Mesenchymal stem cell (in vitro differentiated cells and primary cell): Measurements from ENCODE around the gene TIMM13. TPM values are rescaled to one million over a fixed set of nuclear protein-coding genes. Genes with fewer than 3 reads are reported as not detected.

Source experiments
- DNase-seq: peaks from one replicate; pipeline ENCODE4 v3.0.0-alpha.2; 2013
- H2AFZ ChIP-seq: one replicate; pipeline ENCODE4 v1.6.1; 2013; ENCODE audit warnings: low read depth, mild to moderate bottlenecking, control low read depth, inconsistent platforms, low read length, moderate library complexity
- H2AK5ac ChIP-seq: 2 replicates; pipeline ENCODE4 v1.6.1; 2013; ENCODE audit warnings: low read length, moderate library complexity, mild to moderate bottlenecking, inconsistent platforms; ENCODE audit not compliant: severe bottlenecking
- H2BK120ac ChIP-seq: one replicate; pipeline ENCODE4 v1.6.1; 2013; ENCODE audit warnings: low read depth, mild to moderate bottlenecking, inconsistent platforms, low read length, moderate library complexity
- H2BK12ac ChIP-seq, 2 experiments: one replicate each; pipeline ENCODE4 v1.6.1; 2013; ENCODE audit warnings: inconsistent platforms in 2 of 2, low read length in 2 of 2, mild to moderate bottlenecking in 2 of 2, moderate library complexity in 2 of 2, control low read depth in 1 of 2
- H2BK15ac ChIP-seq: one replicate; pipeline ENCODE4 v1.6.1; 2013; ENCODE audit warnings: mild to moderate bottlenecking, low read depth, inconsistent platforms; ENCODE audit not compliant: poor library complexity, severe bottlenecking
- H2BK5ac ChIP-seq: 2 replicates; pipeline ENCODE4 v1.6.1; 2013; ENCODE audit warnings: low read depth, mild to moderate bottlenecking, low read length, control low read depth, inconsistent platforms; ENCODE audit not compliant: poor library complexity, severe bottlenecking
- H3K14ac ChIP-seq, 2 experiments: one replicate each; pipeline ENCODE4 v1.6.1; 2013; ENCODE audit warnings: inconsistent platforms in 2 of 2, low read length in 2 of 2, control low read depth in 1 of 2, mild to moderate bottlenecking in 1 of 2, moderate library complexity in 1 of 2
- H3K18ac ChIP-seq, 2 experiments: one replicate each; pipeline ENCODE4 v1.6.1; 2013; ENCODE audit warnings: inconsistent platforms in 2 of 2, low read length in 2 of 2, control low read depth in 1 of 2, low read depth in 1 of 2, mild to moderate bottlenecking in 1 of 2
- H3K23ac ChIP-seq, 2 experiments: one replicate each; pipeline ENCODE4 v1.6.1; 2013; ENCODE audit warnings: inconsistent platforms in 2 of 2, low read length in 2 of 2, mild to moderate bottlenecking in 2 of 2, moderate library complexity in 2 of 2, control low read depth in 1 of 2
- H3K27ac ChIP-seq: 2 replicates; pipeline ENCODE4 v1.5.1; 2013; ENCODE audit warnings: mild to moderate bottlenecking, moderate library complexity, low read length, control low read depth, inconsistent platforms; ENCODE audit not compliant: poor library complexity, severe bottlenecking
- H3K27me3 ChIP-seq, 2 experiments: 2 replicates each; pipeline versions ENCODE4 v1.6.1 to v1.7.0; 2013; ENCODE audit warnings: low read length in 2 of 2, mild to moderate bottlenecking in 2 of 2, moderate library complexity in 2 of 2, control low read depth in 1 of 2, inconsistent platforms in 1 of 2; ENCODE audit not compliant: control insufficient read depth in 1 of 2, insufficient read depth in 1 of 2
- H3K36me3 ChIP-seq, 2 experiments: 2 replicates each; pipeline versions ENCODE4 v1.6.1 to v1.7.0; 2013; ENCODE audit warnings: low read length in 2 of 2, control low read depth in 1 of 2, inconsistent platforms in 1 of 2, low read depth in 1 of 2, mild to moderate bottlenecking in 1 of 2; ENCODE audit not compliant: insufficient read depth in 2 of 2, control insufficient read depth in 1 of 2
- H3K4ac ChIP-seq, 2 experiments: one replicate each; pipeline ENCODE4 v1.6.1; 2013; ENCODE audit warnings: inconsistent platforms in 2 of 2, low read length in 2 of 2, mild to moderate bottlenecking in 2 of 2, moderate library complexity in 2 of 2, control low read depth in 1 of 2, low read depth in 1 of 2
- H3K4me1 ChIP-seq: 2 replicates; pipeline ENCODE4 v1.6.1; 2013; ENCODE audit warnings: low read depth, low read length, control low read depth; ENCODE audit not compliant: control insufficient read depth, insufficient read depth
- H3K4me2 ChIP-seq: 2 replicates; pipeline ENCODE4 v1.6.1; 2013; ENCODE audit warnings: low read length, mild to moderate bottlenecking, inconsistent platforms; ENCODE audit not compliant: poor library complexity, severe bottlenecking
- H3K4me3 ChIP-seq, 2 experiments: 2 replicates each; pipeline versions ENCODE4 v1.5.1 to v1.7.0; 2013; ENCODE audit warnings: low read length in 2 of 2, mild to moderate bottlenecking in 2 of 2, control low read depth in 1 of 2, low read depth in 1 of 2; ENCODE audit not compliant: insufficient read depth in 1 of 2
- H3K79me1 ChIP-seq: replicated peaks from 2 replicates; pipeline ENCODE4 v1.6.1; 2013; ENCODE audit warnings: mild to moderate bottlenecking, control low read depth, low read length, inconsistent platforms; ENCODE audit not compliant: poor library complexity, severe bottlenecking
- H3K9ac ChIP-seq: 2 replicates; pipeline ENCODE4 v1.7.0; 2013; ENCODE audit warnings: mild to moderate bottlenecking, low read length, moderate library complexity
- H3K9me3 ChIP-seq: 2 replicates; pipeline ENCODE4 v1.7.0; 2013; ENCODE audit warnings: mild to moderate bottlenecking, low read length; ENCODE audit not compliant: control insufficient read depth
- H4K8ac ChIP-seq: one replicate; pipeline ENCODE4 v1.6.1; 2013; ENCODE audit warnings: inconsistent platforms, mild to moderate bottlenecking, low read length, moderate library complexity
- H4K91ac ChIP-seq: one replicate; pipeline ENCODE4 v1.6.1; 2013; ENCODE audit warnings: mild to moderate bottlenecking, low read length, inconsistent platforms
- WGBS: methylation state at CpG from one replicate; pipeline ENCODE4 v1.1.7; 2013; ENCODE audit warnings: mixed read lengths; 5-methylcytosine and 5-hydroxymethylcytosine counted together
- polyA plus RNA-seq, 2 experiments: library from polyadenylated mRNA; stranded (reverse); fragments of 200-250 nt; gene quantifications; one replicate each; pipeline ENCODE4 v1.2.3, GENCODE V29; 2013

TIMM13 gene
- 92.8 TPM for polyA plus RNA-seq (2013, experiment 1 of 2)
- polyA plus RNA-seq (2013, experiment 2 of 2), result 91.7 TPM

DNA sequence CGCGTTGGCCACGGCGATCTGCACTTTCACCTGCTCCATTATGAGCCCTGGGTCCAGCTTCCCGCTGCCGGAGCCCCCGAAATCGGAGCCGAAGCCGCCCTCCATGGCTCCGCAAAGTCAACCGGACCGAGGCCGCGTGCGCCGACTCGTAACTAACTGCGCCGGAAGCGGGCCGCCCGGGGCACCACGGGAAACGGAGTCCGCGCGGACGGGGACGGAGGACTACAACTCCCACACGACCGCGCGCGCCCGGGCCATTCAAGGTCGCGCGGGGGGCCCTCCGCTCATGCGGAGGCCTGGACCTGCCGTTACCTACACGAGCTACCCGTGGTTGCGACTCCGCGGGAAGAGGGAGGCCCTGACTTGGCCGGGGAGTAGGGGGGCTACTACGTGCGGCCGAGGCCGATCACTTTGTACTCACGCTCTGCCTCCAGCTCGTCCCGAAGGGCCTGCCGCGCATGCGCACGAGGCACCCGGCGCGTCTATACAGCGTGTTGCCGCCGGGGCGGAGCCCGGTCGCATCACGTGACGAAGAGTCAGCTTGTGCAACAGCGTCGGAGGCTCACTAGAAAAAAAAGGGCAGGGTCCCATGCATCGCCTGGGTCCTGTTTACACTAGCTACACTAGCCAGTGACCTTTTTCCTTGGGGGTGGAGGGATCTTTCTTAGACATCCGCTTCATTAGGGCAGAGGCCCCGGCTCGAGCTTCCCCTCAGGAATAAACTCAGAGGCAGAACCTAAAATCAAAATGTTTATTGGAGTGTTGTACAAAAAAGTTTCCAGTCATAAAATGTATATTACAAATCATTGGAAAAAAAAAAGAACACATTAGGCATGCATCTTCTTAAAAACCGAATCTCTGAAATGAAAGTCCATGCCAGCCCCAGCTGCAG lies at the start of gene TIMM13:
Gene TIMM13 (minus strand): TSS at position 158 of the 892 bp plus-strand sequence. CDS start 53 bp downstream, at position 105.
- Histone ChIP-seq H3K9ac (peak within 1 kb of the TSS; percentile 95), H3K27me3 (no peaks in the 10 kb centered on the region), H2BK120ac (peak within 1 kb of the TSS; percentile 99), H3K18ac (peak within 1 kb of the TSS; percentile 98 to 99), H3K4me3 (peak within 1 kb of the TSS; percentile 92 to 93), H3K14ac (peak within 1 kb of the TSS in 1 of 2 experiments; percentile 94), H2BK5ac (peak within 1 kb of the TSS; percentile 95), H2BK15ac (peak within 1 kb of the TSS; percentile 95), H3K23ac (peak within 1 kb of the TSS in 1 of 2 experiments; percentile 79), H4K91ac (peak within 1 kb of the TSS; percentile 98), H3K4me2 (peak within 1 kb of the TSS; percentile 77), H3K4me1 (peaks cover 32% of the 10 kb centered on the region), H3K36me3 (peaks cover 24 to 81% of the 10 kb centered on the region in 2 experiments), H3K79me1 (peaks cover 24% of the 10 kb centered on the region), H2BK12ac (peak within 1 kb of the TSS; percentile 59 to 87), H4K8ac (peak within 1 kb of the TSS; percentile 98), H3K4ac (peak within 1 kb of the TSS; percentile 90 to 91), H2AK5ac (peak within 1 kb of the TSS; percentile 58), H2AFZ (no peak within 1 kb of the TSS), H3K27ac (peak within 1 kb of the TSS; percentile 95), H3K9me3 (no peaks in the 10 kb centered on the region)
- peak; percentile 97 for DNase-seq
- under 1% methylated on average over 74 of the region's 77 CpGs for WGBS

DNA sequence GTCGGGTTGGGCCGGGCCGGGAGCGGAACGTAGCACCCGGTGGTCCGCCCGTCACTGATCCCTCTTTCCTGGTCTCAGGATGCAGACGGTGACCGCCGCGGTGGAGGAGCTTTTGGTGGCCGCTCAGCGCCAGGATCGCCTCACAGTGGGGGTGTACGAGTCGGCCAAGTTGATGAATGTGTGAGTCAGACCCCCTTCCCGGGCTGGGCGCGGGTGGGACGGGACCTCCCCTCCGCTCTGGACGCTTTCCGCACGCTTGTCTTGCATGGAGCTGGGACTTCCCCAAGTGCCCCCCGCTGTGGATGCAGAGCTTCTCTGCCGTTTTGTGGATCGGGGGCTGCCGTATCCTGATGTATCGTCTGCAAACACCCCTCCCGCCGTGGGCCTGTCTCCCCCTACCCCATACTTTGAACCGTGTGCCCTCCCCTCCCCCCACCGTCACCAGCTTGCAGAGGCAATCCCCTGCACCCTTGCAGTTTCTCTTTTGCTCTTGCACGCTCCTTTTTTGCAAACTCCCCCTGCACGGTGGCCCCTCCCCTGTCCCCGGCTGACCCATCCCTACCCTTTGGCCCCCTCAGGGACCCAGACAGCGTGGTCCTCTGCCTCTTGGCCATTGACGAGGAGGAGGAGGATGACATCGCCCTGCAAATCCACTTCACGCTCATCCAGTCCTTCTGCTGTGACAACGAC lies 49.2 kb upstream of the TIMM13 start:
- Histone ChIP-seq H3K23ac (peak overlapping the region; percentile 9 to 79), H3K9me3 (no peaks in the 10 kb centered on the region), H3K14ac (peak overlapping the region; percentile 18 to 96), H3K79me1 (peaks cover 2% of the 10 kb centered on the region), H3K27ac (peak overlapping the region; percentile 95), H2BK120ac (peak overlapping the region; percentile 40), H3K18ac (peak overlapping the region; percentile 88 to 97), H3K36me3 (peaks cover 4 to 18% of the 10 kb centered on the region in 2 experiments), H4K91ac (peak overlapping the region; percentile 67), H2BK12ac (peak overlapping the region; percentile 5 to 34), H3K4me3 (peak overlapping the region; percentile 80 to 99), H3K9ac (peak overlapping the region; percentile 92), H2BK15ac (peak overlapping the region; percentile 74), H4K8ac (peak overlapping the region; percentile 52), H3K4me1 (peaks cover 21% of the 10 kb centered on the region), H2AK5ac (no peak overlapping the region), H3K4ac (peak overlapping the region; percentile 48 to 65), H2BK5ac (peak overlapping the region; percentile 90), H2AFZ (no peak overlapping the region), H3K27me3 (no peaks in the 10 kb centered on the region), H3K4me2 (peak overlapping the region; percentile 86)
- DNase-seq, result peak; percentile 80
- WGBS, result under 1% methylated on average over 32 of the region's 42 CpGs

- peak within 1 kb of the TSS; percentile 88 to 97 for H3K18ac ChIP-seq
- H3K14ac ChIP-seq, result peak within 1 kb of the TSS; percentile 18 to 96
- H4K91ac ChIP-seq, result peak within 1 kb of the TSS; percentile 69
- H2AFZ ChIP-seq, result no peak within 1 kb of the TSS
- peaks cover 2% of the 10 kb centered on the region for H3K79me1 ChIP-seq
- H3K4me2 ChIP-seq, result peak within 1 kb of the TSS; percentile 86
- peak within 1 kb of the TSS; percentile 78 for H2BK120ac ChIP-seq
- H3K36me3 ChIP-seq, result peaks cover 4 to 18% of the 10 kb centered on the region in 2 experiments
- under 1% methylated on average over 69 of the region's 70 CpGs for WGBS
- H3K9ac ChIP-seq, result peak within 1 kb of the TSS; percentile 92
- H2BK5ac ChIP-seq, result peak within 1 kb of the TSS; percentile 90
- H2AK5ac ChIP-seq, result peak within 1 kb of the TSS; percentile 42
- peaks cover 21% of the 10 kb centered on the region for H3K4me1 ChIP-seq
- H3K27me3 ChIP-seq, result no peaks in the 10 kb centered on the region
- H3K4me3 ChIP-seq, result peak within 1 kb of the TSS; percentile 80 to 99
- peak within 1 kb of the TSS; percentile 59 for H4K8ac ChIP-seq
- no peaks in the 10 kb centered on the region for H3K9me3 ChIP-seq
- H2BK12ac ChIP-seq, result peak within 1 kb of the TSS; percentile 61 to 96
- peak within 1 kb of the TSS; percentile 59 to 89 for H3K4ac ChIP-seq
- H3K27ac ChIP-seq, result peak within 1 kb of the TSS; percentile 95
- peak; percentile 98 for DNase-seq
- H2BK15ac ChIP-seq, result peak within 1 kb of the TSS; percentile 74
- H3K23ac ChIP-seq, result peak within 1 kb of the TSS; percentile 9 to 79
Measured at GRCh38 chr19:2475702-2476450, 48.5 kb upstream of the TIMM13 start, which contains the start of gene GADD45B. TSS of gene GADD45B (plus strand) at chr19:2476127. CDS start at chr19:2476359, 232 bp downstream.
